HG02943 (cell line): ENCODE results near the gene FAM110A.
"Not testable (repeated sequence)": the region's sequence is repeated elsewhere in the genome, so short reads cannot be mapped to it uniquely, and the experiment has no call there.

ENCODE experiments used
- ATAC-seq: cut with Tn5 transposase; IDR thresholded peaks from one replicate; pipeline ENCODE4 v1.9.1; 2021; ENCODE audit warnings: mild to moderate bottlenecking, low read depth, moderate library complexity; ENCODE audit not compliant: unreplicated experiment

Gene FAM110A

DNA sequence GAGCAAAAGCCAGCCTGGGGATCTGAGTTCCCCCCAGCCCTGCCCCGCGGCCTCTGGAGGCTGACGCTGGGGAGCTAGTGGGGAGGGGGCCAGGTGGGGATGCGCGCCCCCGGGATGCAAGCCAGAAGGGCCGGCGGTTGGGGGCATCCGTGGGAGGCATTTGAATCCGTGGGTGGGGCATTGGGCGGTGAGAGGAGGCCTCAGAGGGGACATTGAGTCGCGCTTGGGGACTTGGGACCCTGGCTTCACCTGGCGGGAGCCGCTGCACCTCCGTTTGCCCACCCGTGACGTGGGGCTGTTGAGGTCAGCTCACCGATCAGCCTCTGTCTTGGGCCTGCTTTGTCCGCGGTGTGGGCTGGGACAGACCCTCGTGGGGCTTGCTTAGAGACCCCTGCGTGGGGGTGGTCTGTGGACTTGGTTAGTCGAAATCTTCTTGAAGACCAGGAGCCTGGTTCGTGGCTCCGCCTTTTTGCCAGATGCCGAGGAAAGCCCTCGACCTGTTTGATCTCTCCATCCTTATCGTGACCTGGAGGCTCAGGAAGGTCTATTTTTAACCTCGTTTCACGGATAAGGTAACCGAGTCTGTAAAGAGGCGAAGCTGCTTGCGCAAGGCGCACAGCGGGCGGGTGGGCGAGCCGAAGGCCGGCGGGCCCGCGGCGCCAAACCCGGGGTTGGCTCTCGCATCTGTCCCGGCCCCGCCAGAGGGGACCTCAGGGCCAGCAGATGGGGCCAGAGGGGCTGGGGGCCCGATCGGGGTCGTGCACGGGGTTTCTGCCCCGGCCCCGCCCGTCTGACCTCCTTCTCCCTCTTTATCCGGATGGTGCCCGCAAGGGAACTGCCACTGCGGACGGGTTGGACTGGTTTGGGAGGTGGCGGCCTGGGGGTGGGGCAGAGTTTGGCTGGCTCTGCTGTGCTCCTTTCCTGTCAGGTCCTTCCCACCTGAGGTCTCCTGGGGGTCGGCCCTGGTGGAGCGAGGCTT lies 8.3 kb downstream of the FAM110A start:
- no peak for ATAC-seq

- no peak for ATAC-seq
Observed at GRCh38 chr20:842547-842940, 9.0 kb downstream of the FAM110A start.

DNA sequence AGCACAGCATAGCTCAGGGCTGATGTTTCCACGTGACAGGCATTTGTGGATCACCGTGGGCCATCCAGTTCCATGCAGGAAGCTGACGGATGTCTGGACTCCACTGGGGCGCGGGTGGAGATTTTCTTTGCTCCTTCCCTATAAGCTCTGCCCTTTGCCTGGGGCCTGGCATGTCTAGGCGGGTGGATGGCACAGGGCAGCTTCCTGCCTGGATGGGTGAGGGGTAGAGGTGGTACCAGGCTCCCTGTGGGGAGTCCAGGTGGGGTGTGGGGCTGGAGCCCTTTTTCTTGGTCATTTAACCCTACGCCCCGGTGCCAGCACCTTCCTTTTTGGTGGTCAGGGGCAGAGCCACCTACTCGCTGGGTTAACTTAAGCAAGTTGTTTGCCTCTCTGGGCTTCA lies 10.4 kb downstream of the FAM110A start:
- ATAC-seq, result no peak

DNA sequence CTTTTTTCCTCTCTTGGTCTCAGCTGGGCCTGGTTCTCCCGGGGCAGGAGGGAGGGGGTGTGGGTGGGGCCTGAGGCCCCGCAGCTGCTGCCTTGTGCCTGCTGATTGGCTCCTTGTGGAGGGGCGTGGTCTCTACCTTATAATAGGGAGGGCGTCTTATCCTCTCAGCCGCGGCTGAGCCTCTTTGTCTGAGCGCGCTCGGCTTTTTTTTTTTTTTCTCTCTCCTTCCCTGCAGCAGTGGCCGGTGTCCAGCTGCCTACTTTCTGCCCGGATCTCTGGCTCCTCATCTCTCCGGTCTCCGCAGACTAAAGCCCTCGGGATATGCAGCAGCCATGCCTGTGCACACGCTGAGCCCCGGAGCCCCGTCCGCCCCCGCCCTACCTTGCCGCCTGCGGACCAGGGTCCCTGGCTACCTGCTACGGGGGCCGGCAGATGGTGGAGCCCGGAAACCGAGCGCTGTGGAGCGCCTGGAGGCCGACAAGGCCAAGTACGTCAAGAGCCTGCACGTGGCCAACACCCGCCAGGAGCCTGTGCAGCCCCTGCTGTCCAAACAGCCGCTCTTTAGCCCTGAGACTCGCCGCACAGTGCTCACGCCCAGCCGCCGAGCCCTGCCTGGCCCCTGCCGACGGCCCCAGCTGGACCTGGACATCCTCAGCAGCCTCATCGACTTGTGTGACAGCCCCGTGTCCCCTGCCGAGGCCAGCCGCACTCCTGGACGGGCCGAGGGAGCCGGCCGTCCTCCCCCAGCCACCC lies 11.1 kb downstream of the FAM110A start:
- ATAC-seq, result peak; percentile 95

DNA sequence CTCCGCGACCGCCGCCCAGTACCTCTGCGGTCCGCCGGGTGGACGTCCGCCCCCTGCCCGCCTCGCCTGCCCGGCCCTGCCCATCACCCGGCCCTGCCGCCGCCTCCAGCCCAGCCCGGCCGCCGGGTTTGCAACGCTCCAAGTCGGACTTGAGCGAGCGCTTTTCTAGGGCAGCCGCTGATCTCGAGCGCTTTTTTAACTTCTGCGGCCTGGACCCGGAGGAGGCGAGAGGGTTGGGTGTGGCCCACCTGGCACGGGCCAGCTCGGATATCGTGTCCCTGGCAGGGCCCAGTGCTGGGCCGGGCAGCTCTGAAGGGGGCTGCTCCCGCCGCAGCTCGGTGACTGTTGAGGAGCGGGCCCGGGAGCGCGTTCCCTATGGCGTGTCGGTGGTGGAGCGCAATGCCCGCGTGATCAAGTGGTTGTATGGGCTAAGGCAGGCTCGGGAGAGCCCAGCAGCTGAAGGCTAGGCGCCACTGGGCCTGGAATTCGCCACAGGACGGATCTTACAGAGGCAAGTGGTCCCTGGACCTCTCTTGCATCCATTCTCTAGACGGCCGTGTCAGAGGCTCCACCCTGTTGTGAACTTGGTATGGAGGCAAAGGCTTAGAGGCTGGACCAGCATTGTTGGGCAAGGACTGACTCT lies 11.8 kb downstream of the FAM110A start:
- no peak for ATAC-seq

DNA sequence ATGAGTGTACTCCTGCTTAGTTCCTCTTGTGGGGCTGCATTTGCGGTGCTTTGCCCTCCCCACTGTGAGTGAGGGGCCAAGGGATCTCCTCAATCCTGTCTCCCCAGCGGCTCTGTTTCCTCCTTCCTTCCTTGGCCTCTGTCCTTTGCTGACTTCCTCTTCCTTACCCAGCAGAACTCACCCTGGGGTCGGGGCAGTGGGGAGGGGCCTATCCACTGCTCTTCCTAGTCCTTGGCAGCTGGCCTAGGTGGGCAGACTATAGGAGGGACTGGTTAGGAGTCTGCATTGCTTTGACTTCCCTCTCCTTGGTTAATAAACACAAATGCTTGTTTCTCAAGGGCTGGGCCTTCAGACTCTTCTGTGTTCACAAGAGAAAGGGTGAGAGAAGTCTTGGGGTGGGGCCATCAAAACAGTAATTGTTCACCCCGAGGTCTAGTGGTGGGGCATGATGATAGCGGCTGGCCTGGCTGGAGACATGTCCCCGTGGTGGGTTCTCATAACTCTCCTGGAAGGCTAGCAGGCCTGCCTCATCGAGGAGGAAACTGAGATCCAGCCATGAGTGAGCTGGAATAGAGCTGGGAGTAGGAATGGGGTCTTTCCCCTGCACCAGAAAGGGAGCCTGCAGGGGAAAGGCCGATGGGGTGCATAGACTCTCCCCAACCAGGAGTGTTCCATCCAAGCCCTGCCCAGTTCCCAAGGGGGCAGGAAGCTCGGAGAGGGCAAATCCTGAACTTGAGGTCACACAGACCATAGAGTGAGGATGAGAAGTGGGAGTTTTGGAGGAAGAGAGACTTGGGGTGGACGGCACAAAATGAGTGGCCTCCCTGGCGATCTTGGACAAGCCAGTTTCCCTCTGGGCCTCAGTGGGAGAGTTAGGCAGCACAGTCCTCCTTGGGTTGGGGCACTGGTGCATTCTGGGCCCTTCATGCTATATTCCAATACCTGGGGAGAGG lies 12.7 kb downstream of the FAM110A start:
- no peak for ATAC-seq

- ATAC-seq, result no peak
Observed at GRCh38 chr20:846894-847278, 13.4 kb downstream of the FAM110A start.

DNA sequence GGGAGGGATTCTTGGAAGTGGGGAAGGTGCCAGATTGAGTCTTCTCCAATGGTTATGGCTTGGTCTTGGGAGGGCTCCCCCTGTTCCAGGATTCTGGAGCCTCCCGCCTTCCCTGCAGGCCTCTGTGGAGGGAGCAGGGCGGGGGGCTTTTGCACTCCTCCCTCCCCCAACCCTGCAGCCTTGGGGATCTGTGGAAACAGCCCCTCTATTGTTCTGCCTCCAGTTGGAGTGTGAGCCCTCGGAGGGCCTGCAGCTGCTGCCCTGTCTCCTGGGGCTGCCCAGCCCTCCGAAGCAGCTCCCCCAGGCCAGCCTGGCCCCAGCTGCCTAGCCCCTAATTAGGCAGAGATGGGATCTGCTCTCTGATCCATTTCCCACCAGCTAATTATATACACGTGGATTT lies 14.7 kb downstream of the FAM110A start:
- no peak for ATAC-seq

DNA sequence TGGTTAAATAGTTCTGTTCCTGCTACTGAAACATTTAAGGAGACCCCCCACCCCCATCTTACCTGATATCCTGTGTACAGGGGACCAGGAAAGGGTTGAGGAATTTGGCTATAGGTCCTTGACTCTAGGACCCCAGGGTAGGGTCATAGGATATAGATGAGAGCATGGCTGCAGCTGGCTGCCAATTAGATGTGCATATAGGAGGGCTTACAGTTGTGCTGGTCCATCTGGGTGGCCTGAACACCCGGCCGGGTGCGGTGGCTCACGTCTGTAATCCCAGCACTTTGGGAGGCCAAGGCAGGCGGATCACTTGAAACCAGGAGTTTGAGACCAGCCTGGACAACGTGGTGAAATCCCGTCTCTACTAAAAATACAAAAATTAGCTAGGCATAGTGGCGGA lies 15.2 kb downstream of the FAM110A start:
- ATAC-seq, result not testable (repeated sequence)

GRCh38 chr20:853406-853996 lies 20.0 kb downstream of the FAM110A start:
- no peak for ATAC-seq

- ATAC-seq, result no peak
Observed at GRCh38 chr20:854601-855000, 21.1 kb downstream of the FAM110A start.

GRCh38 chr20:855466-856360 lies 22.2 kb downstream of the FAM110A start:
- ATAC-seq, result no peak

DNA sequence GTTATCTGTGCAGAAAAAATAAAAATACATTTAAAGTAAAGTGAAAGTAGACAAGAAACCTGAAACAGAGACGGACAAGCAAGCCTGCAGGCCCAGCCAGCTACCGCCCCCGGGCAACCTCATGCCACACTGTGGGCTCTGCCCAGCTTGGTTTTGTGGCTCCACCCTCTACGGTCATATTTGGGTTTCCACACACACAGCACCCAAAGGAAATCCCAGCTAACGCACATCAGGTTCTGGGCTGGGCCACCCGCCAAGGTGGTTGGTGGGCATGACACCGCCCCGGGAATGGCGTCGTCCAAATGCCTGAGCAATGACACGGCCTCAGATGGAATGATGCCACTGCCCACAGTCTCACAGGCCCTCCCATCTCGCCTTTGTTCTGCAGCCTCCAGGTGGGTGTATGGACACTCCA lies 22.9 kb downstream of the FAM110A start:
- ATAC-seq, result no peak

DNA sequence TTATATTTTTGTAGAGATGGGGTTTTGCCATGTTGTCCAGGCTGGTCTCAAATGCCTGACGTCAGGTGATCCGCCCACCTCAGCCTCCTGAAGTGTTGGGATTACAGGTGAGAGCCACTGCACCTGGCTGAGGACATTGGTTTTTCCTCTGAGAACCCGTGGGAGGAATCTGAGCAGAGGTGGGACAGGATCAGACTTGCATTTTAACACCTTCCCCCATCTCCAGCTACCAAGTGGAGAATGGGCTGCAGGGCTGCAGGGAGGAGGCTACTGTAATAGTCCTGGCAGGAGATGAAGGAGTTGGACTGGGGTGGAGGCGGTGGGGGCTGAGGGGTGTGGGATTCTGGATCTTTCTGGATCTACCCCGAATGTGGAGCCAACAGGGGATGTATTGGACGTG lies 24.5 kb downstream of the FAM110A start:
- no peak for ATAC-seq

DNA sequence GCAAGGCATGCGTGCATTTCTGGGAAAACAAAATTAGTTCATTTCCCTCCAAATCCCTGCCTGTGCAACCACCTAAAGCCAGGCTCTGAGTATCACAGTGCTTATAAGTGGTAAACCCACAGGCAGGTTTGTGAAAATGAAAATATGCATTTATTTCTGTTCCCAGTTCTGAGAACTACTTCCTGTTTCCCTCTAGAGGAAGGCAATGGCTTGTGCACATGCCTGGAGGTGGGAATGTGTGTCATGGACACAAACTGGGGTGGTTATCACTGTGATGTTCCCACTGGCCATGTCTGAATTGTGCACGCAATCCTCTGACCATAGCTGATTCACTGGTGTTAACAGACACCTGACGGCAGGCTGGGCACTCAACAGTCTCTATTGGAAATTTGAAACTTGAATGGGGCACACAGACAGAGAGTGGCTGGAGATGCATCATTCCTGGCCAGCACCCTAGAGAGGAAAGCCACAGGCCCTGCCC lies 26.3 kb downstream of the FAM110A start:
- ATAC-seq, result no peak

- ATAC-seq, result no peak
Observed at GRCh38 chr20:860891-861290, 27.4 kb downstream of the FAM110A start.

DNA sequence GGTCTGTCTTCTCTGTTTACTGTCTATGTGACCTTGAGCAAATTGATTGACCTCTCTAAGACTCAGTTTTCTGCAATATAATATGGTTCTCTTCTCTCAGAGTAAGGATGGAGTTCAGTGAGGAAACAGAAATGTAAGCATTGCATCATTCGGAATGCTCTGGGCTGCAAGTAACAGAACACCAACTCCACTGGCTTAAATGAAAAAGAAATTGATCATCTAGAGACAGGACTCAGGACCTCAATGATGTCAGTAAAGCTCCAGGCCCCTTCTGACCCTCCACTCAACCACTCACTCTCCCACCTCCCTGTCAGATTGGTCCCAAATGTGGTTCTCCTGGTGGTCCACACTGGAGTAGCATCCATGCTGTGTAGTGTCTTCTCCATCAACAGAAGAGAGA lies 31.9 kb downstream of the FAM110A start:
- no peak for ATAC-seq

DNA sequence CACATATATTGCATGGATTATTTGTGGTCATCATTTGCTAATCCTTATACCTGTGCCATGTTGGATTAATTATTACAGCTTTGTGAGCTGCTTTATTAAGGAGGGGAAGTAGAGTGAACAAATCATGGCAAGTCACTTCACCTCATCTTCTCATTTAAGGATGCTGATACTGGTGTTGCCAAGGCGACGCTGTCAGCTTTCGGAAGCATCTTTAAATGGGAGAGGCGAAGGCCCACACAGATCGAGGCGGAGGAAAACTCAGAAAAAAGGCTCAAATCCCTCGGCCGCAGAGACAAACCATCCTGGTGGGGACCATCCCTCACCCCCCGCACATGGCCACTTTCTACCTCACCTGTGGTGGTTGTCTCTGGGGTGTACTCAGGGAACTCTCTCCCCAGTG lies 34.8 kb downstream of the FAM110A start:
- no peak for ATAC-seq

- no peak for ATAC-seq
Observed at GRCh38 chr20:869606-870005, 36.1 kb downstream of the FAM110A start.
